Uterus (tissue), 4 donors: Measurements from ENCODE around the gene RABGAP1L. TPM values are rescaled to one million over a fixed set of nuclear protein-coding genes. Genes with fewer than 3 reads are reported as not detected.
"Not testable (repeated sequence)": the region's sequence is repeated elsewhere in the genome, so short reads cannot be mapped to it uniquely, and the experiment has no call there.

Experiments
- DNase-seq, 2 donors: peaks; one replicate each; pipeline ENCODE4 v3.0.0-alpha.2; 2019 to 2020
- H3K27ac ChIP-seq, 2 donors: fragments of 200-600 bp; sonication (generic); 1 replicate in 1 of 2; 2 replicates in 1 of 2; pipeline ENCODE4 v1.5.1; 2016 to 2018
- H3K27me3 ChIP-seq, 2 donors: fragments of 200-600 bp; sonication (generic); one replicate each; pipeline ENCODE4 v1.5.1; 2018 to 2019; ENCODE audit warnings: control low read depth in 1 of 2
- H3K36me3 ChIP-seq, 2 donors: fragments of 200-600 bp; sonication (generic); one replicate each; pipeline ENCODE4 v1.5.1; 2019; ENCODE audit warnings: control low read depth in 1 of 2
- H3K4me1 ChIP-seq, 2 donors: fragments of 200-600 bp; sonication (generic); one replicate each; pipeline ENCODE4 v1.5.1; 2018 to 2019; ENCODE audit warnings: control low read depth in 1 of 2
- H3K4me3 ChIP-seq, 2 donors: fragments of 200-600 bp; sonication (generic); 1 replicate in 1 of 2; 2 replicates in 1 of 2; pipeline ENCODE4 v1.5.1; 2018 to 2019; ENCODE audit warnings: mild to moderate bottlenecking in 1 of 2
- H3K9me3 ChIP-seq, 2 donors: fragments of 200-600 bp; sonication (generic); one replicate each; pipeline ENCODE4 v1.5.1; 2019; ENCODE audit warnings: control low read depth in 1 of 2
- POLR2A ChIP-seq, 2 donors: fragments of 450-650 bp; IDR thresholded peaks; one replicate each; pipeline ENCODE4 v1.6.1; 2016; ENCODE audit warnings: antibody characterized with exemption in 2 of 2, mild to moderate bottlenecking in 1 of 2, moderate library complexity in 1 of 2
- intact Hi-C: fragments of 100-400 bp; cut with DNase I; formaldehyde crosslinking; loops from one replicate; pipeline ENCODE4 v1.15.1; 2023; ENCODE audit warnings: low total_unique reads
- total RNA-seq, 4 donors: library from RNA; depleted of rRNA in 3 of 4; stranded (reverse); fragments of >200 nt in 3 of 4; gene quantifications; one replicate each; pipeline versions ENCODE4 v1.1.0 to v1.2.4, GENCODE V29; 2014 to 2023
- TF ChIP-seq, protein P1 (sequence below), 4 experiments: fragments of 200-600 bp in 2 of 4; fragments of 450-650 bp in 2 of 4; sonication (generic) in 2 of 4; IDR thresholded peaks; one replicate each; pipeline ENCODE4 v1.5.1; 2016 to 2019; ENCODE audit warnings: antibody characterized with exemption in 4 of 4, mild to moderate bottlenecking in 2 of 4, moderate library complexity in 1 of 4
- donor health status: DM: yes; HTN: yes; CAD: no.

The RABGAP1L gene
- total RNA-seq, 4 donors from 2014 or later: 19.1 to 93.7 (median 35.1) TPM

DNA sequence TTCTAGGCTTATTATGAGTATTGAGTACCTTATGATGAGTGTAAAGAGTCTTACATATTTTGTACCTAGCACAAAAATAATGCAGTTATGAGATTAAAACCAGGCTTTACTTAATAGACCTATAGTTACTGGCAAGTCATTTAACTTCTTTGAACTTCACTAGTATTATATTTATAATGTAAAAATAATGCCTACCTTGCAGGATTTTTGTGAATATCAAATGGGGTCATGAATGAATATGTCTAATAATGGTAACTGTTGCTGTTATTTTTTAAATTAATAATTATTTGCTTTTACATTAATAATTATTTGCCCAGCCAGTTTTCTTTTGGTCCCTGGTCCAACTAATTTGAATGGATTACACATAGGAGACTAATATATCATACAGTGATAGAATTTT, 530.9 kb downstream of the RABGAP1L start:
- no peaks in the 10 kb centered on the region for H3K36me3 ChIP-seq
- no peak overlapping the region for H3K4me3 ChIP-seq
- TF ChIP-seq, protein P1, sequence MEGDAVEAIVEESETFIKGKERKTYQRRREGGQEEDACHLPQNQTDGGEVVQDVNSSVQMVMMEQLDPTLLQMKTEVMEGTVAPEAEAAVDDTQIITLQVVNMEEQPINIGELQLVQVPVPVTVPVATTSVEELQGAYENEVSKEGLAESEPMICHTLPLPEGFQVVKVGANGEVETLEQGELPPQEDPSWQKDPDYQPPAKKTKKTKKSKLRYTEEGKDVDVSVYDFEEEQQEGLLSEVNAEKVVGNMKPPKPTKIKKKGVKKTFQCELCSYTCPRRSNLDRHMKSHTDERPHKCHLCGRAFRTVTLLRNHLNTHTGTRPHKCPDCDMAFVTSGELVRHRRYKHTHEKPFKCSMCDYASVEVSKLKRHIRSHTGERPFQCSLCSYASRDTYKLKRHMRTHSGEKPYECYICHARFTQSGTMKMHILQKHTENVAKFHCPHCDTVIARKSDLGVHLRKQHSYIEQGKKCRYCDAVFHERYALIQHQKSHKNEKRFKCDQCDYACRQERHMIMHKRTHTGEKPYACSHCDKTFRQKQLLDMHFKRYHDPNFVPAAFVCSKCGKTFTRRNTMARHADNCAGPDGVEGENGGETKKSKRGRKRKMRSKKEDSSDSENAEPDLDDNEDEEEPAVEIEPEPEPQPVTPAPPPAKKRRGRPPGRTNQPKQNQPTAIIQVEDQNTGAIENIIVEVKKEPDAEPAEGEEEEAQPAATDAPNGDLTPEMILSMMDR (IDR thresholded peaks at IDR 0.05): no peak
- TF ChIP-seq POLR2A (IDR thresholded peaks at IDR 0.05): no peak
- no peak overlapping the region for H3K27ac ChIP-seq
- H3K27me3 ChIP-seq: no peaks in the 10 kb centered on the region
- intact Hi-C loops: no loop called here
- no peaks in the 10 kb centered on the region for H3K9me3 ChIP-seq
- no peaks in the 10 kb centered on the region for H3K4me1 ChIP-seq
- no peak for DNase-seq

DNA sequence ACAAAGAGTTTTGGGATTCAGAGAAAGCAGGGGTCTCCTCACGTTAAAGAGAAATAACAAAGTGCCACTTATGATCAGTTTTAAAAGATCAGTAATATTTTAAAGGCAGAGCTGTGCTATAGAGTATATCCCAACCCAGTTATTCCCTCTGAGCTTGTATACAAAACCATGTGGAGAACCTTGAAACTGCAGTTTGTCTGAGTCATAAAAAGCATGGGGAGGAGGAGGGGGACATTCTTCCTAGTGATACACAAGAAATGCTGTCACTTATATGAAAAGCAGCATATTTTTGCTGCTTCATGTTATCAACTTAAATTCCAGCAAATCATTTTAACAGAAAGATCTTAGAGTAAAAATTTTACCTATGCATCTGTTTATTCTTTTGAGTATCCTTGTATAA, 533.0 kb downstream of the RABGAP1L start:
- intact Hi-C loops: no loop called here
- no peak for DNase-seq
- no peaks in the 10 kb centered on the region for H3K9me3 ChIP-seq
- H3K27ac ChIP-seq: no peak overlapping the region
- TF ChIP-seq, protein P1 (IDR thresholded peaks at IDR 0.05): no peak
- no peak for TF ChIP-seq POLR2A (IDR thresholded peaks at IDR 0.05)
- H3K4me3 ChIP-seq: no peak overlapping the region
- H3K27me3 ChIP-seq: no peaks in the 10 kb centered on the region
- no peaks in the 10 kb centered on the region for H3K36me3 ChIP-seq
- H3K4me1 ChIP-seq: no peaks in the 10 kb centered on the region

DNA sequence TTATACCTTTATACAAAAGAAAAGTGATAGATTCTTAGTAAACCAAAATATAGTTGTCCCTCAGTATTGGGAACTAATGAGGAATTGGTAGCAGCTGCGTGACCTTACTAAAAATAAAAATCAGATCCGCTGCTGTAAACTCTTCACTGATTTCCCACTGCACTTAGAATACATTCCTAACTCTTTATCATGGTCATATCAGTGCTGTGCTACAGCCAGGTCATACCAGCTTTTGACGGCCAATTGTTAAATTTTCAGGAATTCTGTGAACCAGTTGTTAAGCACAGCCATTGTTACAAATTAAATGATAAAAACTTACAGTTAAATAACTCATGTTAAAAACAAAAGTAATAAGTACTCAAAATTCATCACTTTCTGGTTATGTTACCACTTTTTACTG, 533.8 kb downstream of the RABGAP1L start:
- TF ChIP-seq, protein P1 (IDR thresholded peaks at IDR 0.05): no peak
- no peak for TF ChIP-seq POLR2A (IDR thresholded peaks at IDR 0.05)
- Histone ChIP-seq H3K27ac (no peak overlapping the region), H3K27me3 (no peaks in the 10 kb centered on the region), H3K9me3 (no peaks in the 10 kb centered on the region), H3K36me3 (no peaks in the 10 kb centered on the region), H3K4me3 (no peak overlapping the region), H3K4me1 (no peaks in the 10 kb centered on the region)
- intact Hi-C loops: no loop called here
- no peak for DNase-seq

DNA sequence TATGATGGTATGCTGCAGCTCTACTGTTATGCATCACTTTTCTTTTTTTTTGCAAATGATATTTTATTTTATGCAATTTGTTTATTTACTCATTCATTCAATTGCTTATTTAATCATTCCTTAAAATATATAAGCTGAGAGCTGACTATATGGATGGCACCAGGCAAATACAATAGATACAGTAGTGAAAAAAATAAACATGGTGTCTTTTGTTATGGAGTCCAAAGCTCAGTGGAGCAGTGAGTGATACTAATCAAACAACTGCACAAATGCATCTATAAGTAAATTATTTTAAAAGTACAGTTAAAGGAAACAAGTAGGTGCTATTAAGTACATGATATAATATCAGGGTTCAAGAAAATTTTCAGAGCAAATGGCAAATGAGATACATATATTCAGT, 534.2 kb downstream of the RABGAP1L start:
- DNase-seq, H3K4me1 ChIP-seq, H3K4me3 ChIP-seq, H3K36me3 ChIP-seq, intact Hi-C loops, H3K27ac ChIP-seq, H3K9me3 ChIP-seq, H3K27me3 ChIP-seq: not testable (repeated sequence)

DNA sequence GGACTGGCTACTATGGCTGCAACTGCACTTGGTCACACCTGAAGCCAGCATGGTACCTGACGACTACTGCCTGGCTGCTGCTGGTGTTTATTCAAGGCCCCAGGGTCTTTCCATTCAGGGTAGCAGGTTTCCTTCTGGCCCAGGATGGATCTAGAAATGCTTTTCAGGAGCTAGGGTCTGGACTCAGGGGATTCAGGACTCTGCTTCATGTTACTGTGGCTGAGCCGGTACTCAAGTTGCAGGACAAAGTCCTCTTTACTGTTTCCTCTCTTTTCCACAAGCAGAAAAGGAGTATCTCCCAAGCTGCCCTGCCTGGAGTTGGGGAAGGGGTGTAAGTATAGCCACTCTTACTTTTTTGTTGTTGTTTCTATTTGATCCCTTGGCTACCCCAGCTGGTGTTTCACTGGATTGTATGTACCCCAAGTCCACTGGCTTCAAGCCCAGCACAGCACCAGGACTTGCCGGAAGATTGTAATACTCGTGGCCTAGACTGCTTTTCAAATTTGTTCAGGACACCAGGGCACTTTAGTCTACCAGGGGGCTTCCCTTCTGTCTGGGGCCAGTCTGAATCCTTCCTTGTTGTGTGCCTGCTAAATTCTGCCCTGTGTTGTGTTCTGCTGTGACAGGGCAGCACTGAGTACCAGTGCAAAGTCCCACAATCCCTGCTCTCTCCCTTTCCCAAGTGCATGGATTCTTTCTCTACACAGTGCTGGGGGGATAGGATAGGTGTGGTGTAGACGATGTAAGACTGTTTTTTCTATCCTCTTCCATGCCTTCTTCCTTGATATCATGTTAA, 536.9 kb downstream of the RABGAP1L start:
- no peak for DNase-seq
- no peaks in the 10 kb centered on the region for H3K27me3 ChIP-seq
- no peak for TF ChIP-seq POLR2A (IDR thresholded peaks at IDR 0.05)
- TF ChIP-seq, protein P1 (IDR thresholded peaks at IDR 0.05): no peak
- H3K36me3 ChIP-seq: no peaks in the 10 kb centered on the region
- no peaks in the 10 kb centered on the region for H3K4me1 ChIP-seq
- no peak overlapping the region for H3K27ac ChIP-seq
- intact Hi-C loops: no loop called here
- no peaks in the 10 kb centered on the region for H3K9me3 ChIP-seq
- H3K4me3 ChIP-seq: no peak overlapping the region
